K562 (cell line): ENCODE measurements around the gene CFL1. TPM values are rescaled to one million over a fixed set of nuclear protein-coding genes. Genes with fewer than 3 reads are reported as not detected.

Source experiments
- COPS2 ChIP-seq: fragments of 450-650 bp; conservative IDR thresholded peaks from 2 replicates; pipeline ENCODE4 v1.6.1; 2016; ENCODE audit warnings: mild to moderate bottlenecking, moderate library complexity
- CSDE1 ChIP-seq, 2 experiments: fragments of 450-650 bp; IDR thresholded peaks; 2 replicates each; pipeline ENCODE4 v1.6.1; 2016; ENCODE audit warnings: mild to moderate bottlenecking in 1 of 2
- DPF2 ChIP-seq: fragments of 450-650 bp; IDR thresholded peaks from 2 replicates; pipeline ENCODE4 v1.6.1; 2016
- FOXA3 ChIP-seq, 2 experiments: fragments of 450-650 bp in 1 of 2; sonication (generic) in 1 of 2; formaldehyde crosslinking; IDR thresholded peaks in 1 of 2; conservative IDR thresholded peaks in 1 of 2; 2 replicates each; pipeline versions ENCODE4 v1.4.0 to v1.8.0; 2020 to 2022; ENCODE audit warnings: mild to moderate bottlenecking in 2 of 2, missing genetic modification reagents in 1 of 2
- HDAC3 ChIP-seq: fragments of 450-650 bp; IDR thresholded peaks from 2 replicates; pipeline ENCODE4 v1.6.1; 2018; ENCODE audit warnings: borderline replicate concordance, mild to moderate bottlenecking, moderate library complexity; ENCODE audit not compliant: partially characterized antibody
- HLTF ChIP-seq: fragments of 450-650 bp; IDR thresholded peaks from 2 replicates; pipeline ENCODE4 v1.6.1; 2016
- NFE2L1 ChIP-seq: fragments of 450-650 bp; IDR thresholded peaks from 2 replicates; pipeline ENCODE4 v1.6.1; 2016; ENCODE audit warnings: missing genetic modification characterization, low read depth, mild to moderate bottlenecking, missing compliant biosample characterization, moderate library complexity, borderline replicate concordance
- POLR3G ChIP-seq: IDR thresholded peaks from 2 replicates; pipeline ENCODE4 v1.6.1; 2011; ENCODE audit not compliant: insufficient read length, insufficient replicate concordance; ENCODE audit errors: extremely low read depth
- RNF2 ChIP-seq: sonication (generic); IDR thresholded peaks from 2 replicates; pipeline ENCODE4 v1.6.1; 2016
- SNAPC5 ChIP-seq: fragments of 250-450 bp; sonication (Bioruptor Pico); IDR thresholded peaks from 2 replicates; pipeline ENCODE4 v1.8.0; 2021; ENCODE audit warnings: moderate library complexity, mild to moderate bottlenecking, inconsistent platforms
- SRSF9 ChIP-seq: fragments of 200-400 bp; formaldehyde crosslinking; IDR thresholded peaks from 2 replicates; pipeline ENCODE4 v1.6.1; 2017; ENCODE audit warnings: low read depth, low read length, borderline replicate concordance
- TCF7 ChIP-seq: sonication (generic); IDR thresholded peaks from 2 replicates; pipeline ENCODE4 v1.6.1; 2016; ENCODE audit warnings: antibody characterized with exemption, borderline replicate concordance
- THAP12 ChIP-seq: fragments of 250-450 bp; sonication (Bioruptor Pico); IDR thresholded peaks from 2 replicates; pipeline ENCODE4 v1.9.0; 2021; ENCODE audit warnings: mild to moderate bottlenecking, inconsistent platforms
- ZC3H4 ChIP-seq: sonication (generic); formaldehyde crosslinking; IDR thresholded peaks from 2 replicates; pipeline ENCODE4 v1.9.0; 2021; ENCODE audit warnings: missing genetic modification reagents, borderline replicate concordance
- ZNF197 ChIP-seq: fragments of 200-800 bp; sonication (Bioruptor generic); IDR thresholded peaks from 2 replicates; pipeline ENCODE4 v1.6.1; 2016; ENCODE audit warnings: low read depth, missing genetic modification characterization, missing compliant biosample characterization
- ZNF395 ChIP-seq: fragments of 200-800 bp; sonication (Bioruptor generic); IDR thresholded peaks from 2 replicates; pipeline ENCODE4 v1.6.1; 2017; ENCODE audit warnings: missing genetic modification characterization, missing compliant biosample characterization
- ZNF431 ChIP-seq: sonication (generic); formaldehyde crosslinking; IDR thresholded peaks from 2 replicates; pipeline ENCODE4 v1.8.0; 2022; ENCODE audit warnings: mild to moderate bottlenecking, missing genetic modification reagents
- ZNF589 ChIP-seq: fragments of 200-800 bp; sonication (Bioruptor generic); IDR thresholded peaks from 2 replicates; pipeline ENCODE4 v1.6.1; 2016; ENCODE audit warnings: low read depth, missing genetic modification characterization, missing compliant biosample characterization
- ZNF830 ChIP-seq: fragments of 250-450 bp; sonication (Bioruptor Pico); IDR thresholded peaks from 2 replicates; pipeline ENCODE4 v1.5.0; 2021; ENCODE audit warnings: mild to moderate bottlenecking
- polyA plus RNA-seq, 8 experiments: library from polyadenylated mRNA; depleted of rRNA in 4 of 8; stranded (reverse) in 5 of 8; unstranded in 3 of 8; fragments of >200 nt; fragmentation: Nextera tagmentation in 2 of 8; fragmentation: Illumina TruSeq in 1 of 8; extraction: Ambion mirVana in 2 of 8; extraction: Trizol in 1 of 8; gene quantifications; 2 replicates each; pipeline versions ENCODE4 v1.2.1 to v1.2.3, GENCODE V29; 2011 to 2014; ENCODE audit warnings: inconsistent platforms in 1 of 8, missing spikeins in 1 of 8
- total RNA-seq, 7 experiments: library from RNA; depleted of rRNA in 6 of 7; stranded (reverse); fragments of >200 nt in 6 of 7; fragmentation: Illumina TruSeq in 2 of 7; extraction: Trizol in 2 of 7; gene quantifications; 2 replicates each; pipeline versions ENCODE4 v1.2.1 to v1.2.3, GENCODE V29; 2011 to 2021; ENCODE audit warnings: low replicate concordance in 1 of 7
- TF ChIP-seq, protein P1 (sequence below), 2 experiments: fragments of 450-650 bp; IDR thresholded peaks; 2 replicates each; pipeline ENCODE4 v1.6.1; 2016

Gene CFL1
- total and polyA plus RNA-seq, 9 of the 15 experiments (the other 6 are each of a cell fraction or from before 2014, with no cell fraction given), result 105 to 1,101 (median 859) TPM

- TF ChIP-seq, protein P1, sequence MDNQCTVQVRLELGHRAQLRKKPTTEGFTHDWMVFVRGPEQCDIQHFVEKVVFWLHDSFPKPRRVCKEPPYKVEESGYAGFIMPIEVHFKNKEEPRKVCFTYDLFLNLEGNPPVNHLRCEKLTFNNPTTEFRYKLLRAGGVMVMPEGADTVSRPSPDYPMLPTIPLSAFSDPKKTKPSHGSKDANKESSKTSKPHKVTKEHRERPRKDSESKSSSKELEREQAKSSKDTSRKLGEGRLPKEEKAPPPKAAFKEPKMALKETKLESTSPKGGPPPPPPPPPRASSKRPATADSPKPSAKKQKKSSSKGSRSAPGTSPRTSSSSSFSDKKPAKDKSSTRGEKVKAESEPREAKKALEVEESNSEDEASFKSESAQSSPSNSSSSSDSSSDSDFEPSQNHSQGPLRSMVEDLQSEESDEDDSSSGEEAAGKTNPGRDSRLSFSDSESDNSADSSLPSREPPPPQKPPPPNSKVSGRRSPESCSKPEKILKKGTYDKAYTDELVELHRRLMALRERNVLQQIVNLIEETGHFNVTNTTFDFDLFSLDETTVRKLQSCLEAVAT (IDR thresholded peaks at IDR 0.05), result no peak; a peak in 1 of 4 replicates
- no peak for TF ChIP-seq NFE2L1
- no peak for TF ChIP-seq COPS2
- TF ChIP-seq ZNF431 (CRISPR knock-in tag), result 0 out of 2 replicates have a peak, but pooled peaks have one; percentile 23
- no peak for TF ChIP-seq TCF7
- no peak; a peak in 1 of 4 replicates for TF ChIP-seq CSDE1 (IDR thresholded peaks at IDR 0.05)
- TF ChIP-seq HLTF, result no peak
- TF ChIP-seq SNAPC5 (CRISPR knock-in tag), result no peak
- TF ChIP-seq ZNF197 (CRISPR knock-in tag), result peak; percentile 87
- peak; percentile 30; the same call in 1 of the 2 replicates for TF ChIP-seq ZNF830
- no peak for TF ChIP-seq DPF2
- TF ChIP-seq ZNF589 (CRISPR knock-in tag), result no peak; the same call in 1 of the 2 replicates
- no peak; the same call in 1 of the 2 replicates for TF ChIP-seq ZC3H4 (CRISPR knock-in tag)
- no peak for TF ChIP-seq FOXA3 (CRISPR knock-in tag; conservative IDR thresholded peaks at IDR 0.05 in 1 of 2, IDR thresholded peaks at IDR 0.05 in 1 of 2)
- TF ChIP-seq HDAC3, result no peak
- no peak for TF ChIP-seq POLR3G
- TF ChIP-seq ZNF395 (CRISPR knock-in tag), result peak; percentile 92
- peak; percentile 61; the same call in 1 of the 2 replicates for TF ChIP-seq THAP12
- no peak for TF ChIP-seq SRSF9
- peak; percentile 30; the same call in 1 of the 2 replicates for TF ChIP-seq RNF2
These were observed at the start of gene CFL1 (continued) for GRCh38 chr11:65857853-65858680.
